Gastroesophageal sphincter (tissue), 4 donors: Measurements from ENCODE around the gene ADPRHL1. TPM values are rescaled to one million over a fixed set of nuclear protein-coding genes. Genes with fewer than 3 reads are reported as not detected.

Experiments used
- ATAC-seq: fragments of 150-250 bp; one replicate; pipeline ENCODE4 v1.9.1; 2016; ENCODE audit warnings: mild to moderate bottlenecking, moderate library complexity
- H3K27ac ChIP-seq, 4 donors: fragments of 200-600 bp; sonication (generic) in 3 of 4; 1 replicate in 3 of 4; 2 replicates in 1 of 4; pipeline ENCODE4 v1.5.1; 2016 to 2019
- H3K27me3 ChIP-seq: fragments of 200-600 bp; sonication (generic); one replicate; pipeline ENCODE4 v1.5.1; 2019
- H3K36me3 ChIP-seq, 2 donors: fragments of 200-600 bp; sonication (generic); one replicate each; pipeline ENCODE4 v1.5.1; 2019; ENCODE audit warnings: control low read depth in 1 of 2
- H3K4me1 ChIP-seq, 3 donors: fragments of 200-600 bp; sonication (generic); 1 replicate in 2 of 3; 2 replicates in 1 of 3; pipeline ENCODE4 v1.5.1; 2016 to 2019; ENCODE audit warnings: control low read depth in 2 of 3
- H3K4me3 ChIP-seq, 2 donors: fragments of 200-600 bp; sonication (generic); one replicate each; pipeline ENCODE4 v1.5.1; 2019; ENCODE audit warnings: mild to moderate bottlenecking in 1 of 2, moderate library complexity in 1 of 2
- H3K9me3 ChIP-seq, 3 donors: fragments of 200-600 bp; sonication (generic); one replicate each; pipeline ENCODE4 v1.5.1; 2017 to 2019; ENCODE audit warnings: control low read depth in 2 of 3
- EP300 ChIP-seq: sonication (generic); formaldehyde crosslinking; IDR thresholded peaks from one replicate; pipeline ENCODE4 v1.6.1; 2017; ENCODE audit warnings: antibody characterized with exemption, mild to moderate bottlenecking
- POLR2A ChIP-seq, 2 donors: fragments of 450-650 bp; IDR thresholded peaks; one replicate each; pipeline ENCODE4 v1.6.1; 2017; ENCODE audit warnings: antibody characterized with exemption in 2 of 2, mild to moderate bottlenecking in 2 of 2, moderate library complexity in 1 of 2
- POLR2AphosphoS5 ChIP-seq: sonication (generic); formaldehyde crosslinking; IDR thresholded peaks from one replicate; pipeline ENCODE4 v1.6.1; 2017; ENCODE audit warnings: antibody characterized with exemption
- WGBS, 2 donors: methylation state at CpG; one replicate each; pipeline ENCODE4 v1.1.5; 2018; ENCODE audit warnings: low coverage in 1 of 2; 5-methylcytosine and 5-hydroxymethylcytosine counted together
- total RNA-seq, 4 donors: library from RNA; depleted of rRNA; stranded (reverse); fragments of >200 nt; gene quantifications; one replicate each; pipeline ENCODE4 v1.1.0, GENCODE V29; 2016
- TF ChIP-seq, protein P1 (sequence below), 4 experiments: fragments of 200-600 bp in 2 of 4; fragments of 450-650 bp in 2 of 4; sonication (generic) in 1 of 4; IDR thresholded peaks; one replicate each; pipeline ENCODE4 v1.5.1; 2017 to 2019; ENCODE audit warnings: antibody characterized with exemption in 4 of 4, mild to moderate bottlenecking in 2 of 4, moderate library complexity in 2 of 4

The ADPRHL1 gene
- total RNA-seq, 4 donors from 2014 or later = 4.7 to 33.8 (median 8.9) TPM

DNA sequence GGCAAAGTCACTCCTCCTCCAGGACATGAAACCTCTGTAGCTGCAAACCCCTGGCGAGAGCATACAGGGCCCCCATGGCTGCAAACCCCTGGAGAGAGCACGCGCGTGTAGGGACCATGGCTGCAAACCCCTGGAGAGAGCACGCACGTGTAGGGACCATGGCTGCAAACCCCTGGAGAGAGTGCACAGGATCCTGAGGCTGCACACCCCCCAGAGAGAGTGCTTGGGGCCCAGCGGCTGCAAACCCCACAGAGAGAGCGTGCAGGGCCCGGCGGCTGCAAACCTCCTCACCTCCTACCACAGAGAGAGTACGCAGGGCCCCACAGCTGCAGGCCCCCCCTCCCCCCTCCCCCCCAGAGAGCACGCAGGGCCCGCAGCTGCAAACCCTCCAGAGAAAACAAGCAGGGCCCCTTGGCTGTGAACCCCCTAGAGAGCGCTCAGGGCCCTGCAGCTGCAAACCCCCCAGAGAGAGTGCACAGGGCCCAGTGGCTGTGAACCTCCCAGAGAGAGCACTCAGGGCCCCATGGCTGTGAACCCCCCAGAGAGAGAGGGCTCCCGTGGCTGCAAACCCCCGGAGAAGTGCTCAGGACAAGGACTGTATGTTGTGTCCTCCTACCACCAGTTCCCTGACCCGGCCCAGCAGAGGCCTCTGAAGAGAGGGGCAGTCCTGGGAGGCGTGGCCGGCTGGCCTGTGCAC lies 7.3 kb downstream of the ADPRHL1 start:
- H3K27me3 ChIP-seq = no peaks in the 10 kb centered on the region
- H3K9me3 ChIP-seq = no peaks in the 10 kb centered on the region
- WGBS, 2 donors = 60% methylated on average over 1 of the region's 19 CpGs; no CpG with 5 or more reads in 1 of the 2 donors
- H3K4me3 ChIP-seq = no peak overlapping the region
- H3K4me1 ChIP-seq = peaks cover 0 to 4% (median 0%) of the 10 kb centered on the region in 3 donors
- H3K36me3 ChIP-seq = peaks cover 0 to 13% of the 10 kb centered on the region in 2 donors
- no peak for ATAC-seq
- TF ChIP-seq EP300 (no peak), POLR2A (IDR thresholded peaks at IDR 0.05) (no peak), POLR2AphosphoS5 (no peak)
- TF ChIP-seq, protein P1, sequence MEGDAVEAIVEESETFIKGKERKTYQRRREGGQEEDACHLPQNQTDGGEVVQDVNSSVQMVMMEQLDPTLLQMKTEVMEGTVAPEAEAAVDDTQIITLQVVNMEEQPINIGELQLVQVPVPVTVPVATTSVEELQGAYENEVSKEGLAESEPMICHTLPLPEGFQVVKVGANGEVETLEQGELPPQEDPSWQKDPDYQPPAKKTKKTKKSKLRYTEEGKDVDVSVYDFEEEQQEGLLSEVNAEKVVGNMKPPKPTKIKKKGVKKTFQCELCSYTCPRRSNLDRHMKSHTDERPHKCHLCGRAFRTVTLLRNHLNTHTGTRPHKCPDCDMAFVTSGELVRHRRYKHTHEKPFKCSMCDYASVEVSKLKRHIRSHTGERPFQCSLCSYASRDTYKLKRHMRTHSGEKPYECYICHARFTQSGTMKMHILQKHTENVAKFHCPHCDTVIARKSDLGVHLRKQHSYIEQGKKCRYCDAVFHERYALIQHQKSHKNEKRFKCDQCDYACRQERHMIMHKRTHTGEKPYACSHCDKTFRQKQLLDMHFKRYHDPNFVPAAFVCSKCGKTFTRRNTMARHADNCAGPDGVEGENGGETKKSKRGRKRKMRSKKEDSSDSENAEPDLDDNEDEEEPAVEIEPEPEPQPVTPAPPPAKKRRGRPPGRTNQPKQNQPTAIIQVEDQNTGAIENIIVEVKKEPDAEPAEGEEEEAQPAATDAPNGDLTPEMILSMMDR (IDR thresholded peaks at IDR 0.05) = no peak
- H3K27ac ChIP-seq = no peak overlapping the region

DNA sequence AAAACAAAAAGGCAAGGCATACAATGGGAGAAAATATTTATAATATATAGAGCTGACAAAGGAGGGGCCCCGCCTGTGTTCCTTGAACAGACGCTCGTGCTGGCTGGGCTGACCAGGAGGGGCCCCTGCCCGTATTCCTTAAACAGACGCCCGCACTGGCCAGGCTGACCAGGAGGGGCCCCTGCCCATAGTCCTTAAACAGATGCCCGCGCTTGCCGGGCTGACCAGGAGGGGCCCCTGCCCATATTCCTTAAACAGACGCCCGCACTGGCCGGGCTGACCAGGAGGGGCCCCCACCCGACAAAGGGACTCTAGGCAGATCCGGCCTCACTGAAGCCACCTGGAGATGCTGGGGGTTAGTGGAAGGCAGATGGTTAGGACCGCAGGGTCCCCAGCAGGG lies 9.3 kb downstream of the ADPRHL1 start:
- peaks cover 0 to 4% (median 0%) of the 10 kb centered on the region in 3 donors for H3K4me1 ChIP-seq
- no peak for TF ChIP-seq POLR2A (IDR thresholded peaks at IDR 0.05)
- no peak for TF ChIP-seq POLR2AphosphoS5
- no peak for TF ChIP-seq EP300
- TF ChIP-seq, protein P1 (IDR thresholded peaks at IDR 0.05) = no peak
- 80 to 96% methylated on average over 5 to 6 of the region's 15 CpGs for WGBS, 2 donors
- peaks cover 0 to 13% of the 10 kb centered on the region in 2 donors for H3K36me3 ChIP-seq
- no peak for ATAC-seq
- H3K4me3 ChIP-seq = no peak overlapping the region
- H3K27ac ChIP-seq = no peak overlapping the region
- no peaks in the 10 kb centered on the region for H3K9me3 ChIP-seq
- H3K27me3 ChIP-seq = no peaks in the 10 kb centered on the region

DNA sequence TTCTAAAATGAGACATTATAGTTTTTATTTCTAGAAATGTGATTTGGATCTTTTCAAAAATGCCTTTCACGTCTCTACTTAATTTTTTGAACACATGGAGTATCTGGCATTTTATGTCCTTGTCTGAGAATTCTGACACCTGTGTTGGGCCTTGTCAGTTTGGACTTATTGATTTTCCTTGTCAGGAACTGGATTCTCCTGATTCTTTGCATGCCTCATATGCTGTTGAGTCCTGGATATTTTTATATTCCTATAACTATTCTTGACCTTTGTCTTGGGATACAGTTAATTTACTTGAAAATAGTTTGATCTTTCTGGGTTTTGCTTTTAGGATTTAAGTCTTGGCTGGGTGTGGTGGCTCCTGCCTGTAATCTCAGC lies 10.3 kb downstream of the ADPRHL1 start:
- TF ChIP-seq, protein P1 (IDR thresholded peaks at IDR 0.05) = no peak
- TF ChIP-seq POLR2A (IDR thresholded peaks at IDR 0.05) (no peak), EP300 (no peak), POLR2AphosphoS5 (no peak)
- Histone ChIP-seq H3K4me1 (no peaks in the 10 kb centered on the region), H3K36me3 (peaks cover 0 to 13% of the 10 kb centered on the region in 2 donors), H3K27me3 (no peaks in the 10 kb centered on the region), H3K4me3 (no peak overlapping the region), H3K9me3 (no peaks in the 10 kb centered on the region), H3K27ac (no peak overlapping the region)
- ATAC-seq = no peak
- 78 to 87% methylated on average over 1 of the region's 1 CpG for WGBS, 2 donors

DNA sequence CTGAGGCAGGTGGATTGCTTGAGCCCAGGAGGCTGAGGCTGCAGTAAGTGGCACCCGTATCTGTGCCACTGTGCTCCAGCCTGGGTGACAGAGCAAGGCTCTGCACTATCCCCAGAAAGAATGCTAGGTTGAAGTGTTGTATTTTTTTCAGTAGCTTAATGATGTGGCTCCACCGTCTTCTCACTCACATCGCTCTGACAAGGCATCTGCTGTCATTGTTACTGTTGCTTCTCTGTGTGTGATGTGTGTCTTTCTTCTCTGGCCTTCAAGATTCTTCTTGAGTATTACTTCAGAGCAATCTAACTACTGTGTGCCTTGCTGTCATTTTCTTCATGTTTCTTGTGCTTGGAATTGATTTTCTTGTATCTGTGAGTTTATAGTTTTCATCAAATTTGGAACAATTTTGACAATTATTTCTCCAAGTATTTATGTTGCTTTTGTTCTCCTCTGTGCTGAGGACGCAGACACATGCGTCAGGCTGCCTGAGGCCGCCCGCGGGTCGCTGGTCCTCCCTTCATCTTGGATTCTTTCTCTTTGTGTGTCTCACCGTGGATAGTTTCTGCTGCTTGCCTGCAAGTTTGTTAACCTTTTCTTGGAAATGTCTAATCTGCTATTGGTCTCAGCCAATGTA lies 10.8 kb downstream of the ADPRHL1 start:
- WGBS, 2 donors = 80 to 82% methylated on average over 9 to 10 of the region's 10 CpGs
- H3K27me3 ChIP-seq = no peaks in the 10 kb centered on the region
- H3K4me3 ChIP-seq = no peak overlapping the region
- H3K4me1 ChIP-seq = peaks cover 0 to 2% (median 0%) of the 10 kb centered on the region in 3 donors
- no peaks in the 10 kb centered on the region for H3K9me3 ChIP-seq
- TF ChIP-seq, protein P1 (IDR thresholded peaks at IDR 0.05) = no peak
- no peak for ATAC-seq
- H3K36me3 ChIP-seq = peaks cover 0 to 13% of the 10 kb centered on the region in 2 donors
- no peak overlapping the region for H3K27ac ChIP-seq

DNA sequence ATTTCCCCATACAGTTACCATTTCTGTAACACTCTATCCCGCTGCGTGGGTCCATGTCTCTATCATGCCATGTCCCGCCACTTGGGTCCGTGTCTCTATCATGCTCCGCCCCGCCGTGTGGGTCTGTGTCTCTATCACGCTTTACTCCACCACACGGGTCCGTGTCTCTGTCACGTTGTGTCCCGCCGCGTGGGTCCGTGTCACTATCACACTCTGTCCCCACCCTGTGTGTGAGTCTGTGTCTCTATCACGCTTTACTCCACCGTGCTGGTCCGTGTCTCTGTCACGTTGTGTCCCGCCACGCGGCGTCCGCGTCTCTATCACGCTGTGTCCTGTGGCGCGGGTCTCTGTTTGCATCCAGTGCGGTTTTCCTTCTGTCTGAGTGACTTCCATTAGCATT lies 11.6 kb downstream of the ADPRHL1 start:
- Histone ChIP-seq H3K27me3 (no peaks in the 10 kb centered on the region), H3K27ac (no peak overlapping the region), H3K4me1 (peaks cover 0 to 3% (median 0%) of the 10 kb centered on the region in 3 donors), H3K4me3 (no peak overlapping the region), H3K9me3 (no peaks in the 10 kb centered on the region), H3K36me3 (peaks cover 0 to 13% of the 10 kb centered on the region in 2 donors)
- 96 to 98% methylated on average over 29 of the region's 29 CpGs for WGBS, 2 donors
- TF ChIP-seq EP300 = no peak
- no peak for TF ChIP-seq POLR2A (IDR thresholded peaks at IDR 0.05)
- TF ChIP-seq, protein P1 (IDR thresholded peaks at IDR 0.05) = no peak
- TF ChIP-seq POLR2AphosphoS5 = no peak
- no peak for ATAC-seq
